ENCODE results near the gene RGS8.

Gene RGS8

GRCh38 chr1:182639330-182639729 lies 45.1 kb downstream of the RGS8 start:
- DNase-seq (ENCODE audit: low read depth) = no peak

DNA sequence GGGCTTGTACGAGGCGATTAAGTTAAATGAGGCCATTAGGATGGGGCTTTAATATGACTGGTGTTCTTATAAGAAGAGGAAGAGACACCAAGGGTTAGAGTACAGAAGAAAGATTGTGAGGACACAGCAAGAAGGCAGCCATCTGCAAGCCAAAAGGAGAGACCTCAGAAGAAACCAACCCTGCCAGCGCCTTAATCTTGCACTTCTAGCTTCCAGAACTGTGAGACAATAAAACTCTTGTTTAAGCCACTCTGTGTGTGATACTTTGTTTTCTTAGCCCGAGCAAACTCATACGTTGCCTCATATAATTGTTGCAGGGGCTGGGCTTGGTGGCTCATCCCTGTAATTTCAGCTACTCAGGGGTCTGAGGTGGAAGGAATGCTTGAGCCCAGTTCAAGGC lies 46.6 kb downstream of the RGS8 start:
- no peak for DNase-seq (ENCODE audit: low read depth)

- no peak for DNase-seq (ENCODE audit: low read depth)
Measured at GRCh38 chr1:182635871-182636270, 48.5 kb downstream of the RGS8 start.

All from T-helper 22 cell (primary cell).